Measurements from ENCODE around the gene PELO. TPM values are rescaled to one million over a fixed set of nuclear protein-coding genes. Genes with fewer than 3 reads are reported as not detected.

PELO gene
- polyA plus RNA-seq, 2 of the 4 experiments (the other 2 are of a cell fraction) = 15.6 to 20.1 TPM

DNA sequence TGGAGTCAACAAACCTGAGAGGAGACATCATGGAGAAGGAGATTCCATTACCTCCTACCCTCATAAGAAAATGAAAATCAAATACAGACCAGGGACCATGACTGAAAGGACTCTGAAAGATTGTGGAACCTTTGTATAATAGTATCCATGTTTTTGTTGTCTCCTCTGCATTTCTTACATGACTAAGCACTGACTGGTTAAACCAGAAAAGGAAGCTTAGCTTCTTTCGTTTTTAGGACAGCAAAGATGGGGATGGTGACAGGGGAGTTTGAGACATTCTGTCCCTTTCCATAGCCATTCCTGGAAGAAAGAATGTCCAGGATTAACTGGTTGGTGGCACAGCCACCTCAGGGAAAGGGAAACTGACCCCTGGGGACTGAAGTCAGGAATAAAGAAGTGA, 22.2 kb downstream of the PELO start:
- 23% methylated on average over 1 of the region's 1 CpG for WGBS (ENCODE audit: missing lambda C conversion rate)
- no peak for DNase-seq (ENCODE audit: low read depth in 1 of 2, low spot score in 1 of 2)
- FAIRE-seq = no peak
- ChIA-PET CTCF (interaction anchor here (1.3 to 2.0 kb wide), 3 partner anchors 9 to 17 kb away, joined by 3 to 4 read pairs (median 3); no protein-coding TSS in a partner anchor), POLR2A (interaction anchor here (1.7 kb wide), 1 partner anchor 10 kb away, joined by 5 read pairs; no protein-coding TSS in a partner anchor)
- Histone ChIP-seq H3K4me2 (no peak overlapping the region), H3K27ac (peak overlapping the region; percentile 33 to 39; a peak in 3 of 6 replicates), H3K4me1 (peaks cover 41% of the 10 kb centered on the region), H3K4me3 (no peak overlapping the region), H3K9me3 (no peaks in the 10 kb centered on the region)
- ATAC-seq = peak in 1 of 2 experiments; percentile 38; a peak in 1 of 6 replicates
- TF ChIP-seq, protein P1, sequence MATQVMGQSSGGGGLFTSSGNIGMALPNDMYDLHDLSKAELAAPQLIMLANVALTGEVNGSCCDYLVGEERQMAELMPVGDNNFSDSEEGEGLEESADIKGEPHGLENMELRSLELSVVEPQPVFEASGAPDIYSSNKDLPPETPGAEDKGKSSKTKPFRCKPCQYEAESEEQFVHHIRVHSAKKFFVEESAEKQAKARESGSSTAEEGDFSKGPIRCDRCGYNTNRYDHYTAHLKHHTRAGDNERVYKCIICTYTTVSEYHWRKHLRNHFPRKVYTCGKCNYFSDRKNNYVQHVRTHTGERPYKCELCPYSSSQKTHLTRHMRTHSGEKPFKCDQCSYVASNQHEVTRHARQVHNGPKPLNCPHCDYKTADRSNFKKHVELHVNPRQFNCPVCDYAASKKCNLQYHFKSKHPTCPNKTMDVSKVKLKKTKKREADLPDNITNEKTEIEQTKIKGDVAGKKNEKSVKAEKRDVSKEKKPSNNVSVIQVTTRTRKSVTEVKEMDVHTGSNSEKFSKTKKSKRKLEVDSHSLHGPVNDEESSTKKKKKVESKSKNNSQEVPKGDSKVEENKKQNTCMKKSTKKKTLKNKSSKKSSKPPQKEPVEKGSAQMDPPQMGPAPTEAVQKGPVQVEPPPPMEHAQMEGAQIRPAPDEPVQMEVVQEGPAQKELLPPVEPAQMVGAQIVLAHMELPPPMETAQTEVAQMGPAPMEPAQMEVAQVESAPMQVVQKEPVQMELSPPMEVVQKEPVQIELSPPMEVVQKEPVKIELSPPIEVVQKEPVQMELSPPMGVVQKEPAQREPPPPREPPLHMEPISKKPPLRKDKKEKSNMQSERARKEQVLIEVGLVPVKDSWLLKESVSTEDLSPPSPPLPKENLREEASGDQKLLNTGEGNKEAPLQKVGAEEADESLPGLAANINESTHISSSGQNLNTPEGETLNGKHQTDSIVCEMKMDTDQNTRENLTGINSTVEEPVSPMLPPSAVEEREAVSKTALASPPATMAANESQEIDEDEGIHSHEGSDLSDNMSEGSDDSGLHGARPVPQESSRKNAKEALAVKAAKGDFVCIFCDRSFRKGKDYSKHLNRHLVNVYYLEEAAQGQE (IDR thresholded peaks at IDR 0.05) = no peak
- TF ChIP-seq, protein P2, sequence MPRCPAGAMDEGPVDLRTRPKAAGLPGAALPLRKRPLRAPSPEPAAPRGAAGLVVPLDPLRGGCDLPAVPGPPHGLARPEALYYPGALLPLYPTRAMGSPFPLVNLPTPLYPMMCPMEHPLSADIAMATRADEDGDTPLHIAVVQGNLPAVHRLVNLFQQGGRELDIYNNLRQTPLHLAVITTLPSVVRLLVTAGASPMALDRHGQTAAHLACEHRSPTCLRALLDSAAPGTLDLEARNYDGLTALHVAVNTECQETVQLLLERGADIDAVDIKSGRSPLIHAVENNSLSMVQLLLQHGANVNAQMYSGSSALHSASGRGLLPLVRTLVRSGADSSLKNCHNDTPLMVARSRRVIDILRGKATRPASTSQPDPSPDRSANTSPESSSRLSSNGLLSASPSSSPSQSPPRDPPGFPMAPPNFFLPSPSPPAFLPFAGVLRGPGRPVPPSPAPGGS (IDR thresholded peaks at IDR 0.05) = no peak
- TF ChIP-seq TFCP2L1 (CRISPR knock-in tag; IDR thresholded peaks at IDR 0.05) (no peak), ZC3H11A (IDR thresholded peaks at IDR 0.05) (no peak), BHLHE40 (IDR thresholded peaks at IDR 0.05; ENCODE audit: low read depth, low read length) (no peak), MAZ (IDR thresholded peaks at IDR 0.05; ENCODE audit: borderline replicate concordance, low read depth, low read length) (no peak), CEBPB (IDR thresholded peaks at IDR 0.05) (no peak), POLR2AphosphoS2 (conservative IDR thresholded peaks at IDR 0.05; ENCODE audit: low read length) (no peak), JUNB (IDR thresholded peaks at IDR 0.05) (no peak), TP53 (CRISPR knock-in tag; IDR thresholded peaks at IDR 0.05) (no peak), HOXA7 (CRISPR knock-in tag; IDR thresholded peaks at IDR 0.05) (no peak), ESRRA (IDR thresholded peaks at IDR 0.05; ENCODE audit: borderline replicate concordance, low read length) (no peak), MYC (IDR thresholded peaks at IDR 0.05; ENCODE audit: borderline replicate concordance, low read length) (no peak), EHMT2 (IDR thresholded peaks at IDR 0.05; ENCODE audit: low read depth) (no peak), RARB (CRISPR knock-in tag; IDR thresholded peaks at IDR 0.05) (no peak), MAFK (IDR thresholded peaks at IDR 0.05; ENCODE audit: partially characterized antibody) (no peak), RNF2 (IDR thresholded peaks at IDR 0.05; ENCODE audit: borderline replicate concordance, low read depth) (no peak)
- TF ChIP-seq, protein P3, sequence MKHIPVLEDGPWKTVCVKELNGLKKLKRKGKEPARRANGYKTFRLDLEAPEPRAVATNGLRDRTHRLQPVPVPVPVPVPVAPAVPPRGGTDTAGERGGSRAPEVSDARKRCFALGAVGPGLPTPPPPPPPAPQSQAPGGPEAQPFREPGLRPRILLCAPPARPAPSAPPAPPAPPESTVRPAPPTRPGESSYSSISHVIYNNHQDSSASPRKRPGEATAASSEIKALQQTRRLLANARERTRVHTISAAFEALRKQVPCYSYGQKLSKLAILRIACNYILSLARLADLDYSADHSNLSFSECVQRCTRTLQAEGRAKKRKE (CRISPR knock-in tag; IDR thresholded peaks at IDR 0.05; ENCODE audit: low read depth) = no peak

DNA sequence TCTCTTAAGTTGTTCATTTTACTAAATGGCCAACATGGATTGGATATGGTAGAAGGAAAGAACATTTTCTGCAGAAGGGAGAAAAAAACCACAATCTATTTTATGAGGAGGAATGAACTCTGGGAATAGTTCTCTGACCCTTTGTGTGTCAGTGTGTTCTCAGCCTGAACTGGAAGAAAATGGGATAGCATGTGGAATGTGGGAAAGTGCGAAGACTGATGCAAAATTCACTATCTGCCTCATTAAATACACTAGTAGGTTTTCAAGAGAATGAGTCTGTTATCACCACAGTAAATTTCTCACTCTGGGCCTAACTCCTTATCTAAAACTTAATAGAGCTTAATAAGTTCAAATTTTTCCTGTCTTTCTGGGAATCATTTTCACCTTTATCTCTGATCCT, 22.7 kb downstream of the PELO start:
- peak overlapping the region; percentile 33; the same call in 2 of the 3 replicates for H3K4me2 ChIP-seq
- no peak for ATAC-seq
- 0% methylated on average over 1 of the region's 1 CpG for WGBS (ENCODE audit: missing lambda C conversion rate)
- H3K4me3 ChIP-seq = no peak overlapping the region
- no peaks in the 10 kb centered on the region for H3K9me3 ChIP-seq
- H3K27ac ChIP-seq = peak overlapping the region; percentile 33 to 39; a peak in 3 of 6 replicates
- FAIRE-seq = no peak
- peaks cover 41% of the 10 kb centered on the region for H3K4me1 ChIP-seq
- no peak for DNase-seq (ENCODE audit: low read depth in 1 of 2, low spot score in 1 of 2)
- POLR2A ChIA-PET = interaction anchor here (1.7 kb wide), 1 partner anchor 11 kb away, joined by 5 read pairs; no protein-coding TSS in a partner anchor
- CTCF ChIA-PET = interaction anchor here (1.3 to 2.0 kb wide), 3 partner anchors 10 to 16 kb away, joined by 3 to 4 read pairs (median 3); no protein-coding TSS in a partner anchor
- TF ChIP-seq POLR2A (IDR thresholded peaks at IDR 0.05; ENCODE audit: low read length) (no peak), CHD4 (IDR thresholded peaks at IDR 0.05; ENCODE audit: borderline replicate concordance) (no peak), FOSB (CRISPR knock-in tag; IDR thresholded peaks at IDR 0.05) (no peak), ZSCAN20 (CRISPR knock-in tag; IDR thresholded peaks at IDR 0.05) (no peak), JUNB (IDR thresholded peaks at IDR 0.05) (no peak), NPAS2 (CRISPR knock-in tag; IDR thresholded peaks at IDR 0.05; ENCODE audit: borderline replicate concordance) (no peak), ZFP36 (IDR thresholded peaks at IDR 0.05; ENCODE audit: borderline replicate concordance, partially characterized antibody) (no peak), RNF2 (IDR thresholded peaks at IDR 0.05; ENCODE audit: borderline replicate concordance, low read depth) (no peak), POLR2AphosphoS2 (conservative IDR thresholded peaks at IDR 0.05; ENCODE audit: low read length) (no peak)
- TF ChIP-seq, protein P1 (IDR thresholded peaks at IDR 0.05) = no peak
- TF ChIP-seq, protein P4, sequence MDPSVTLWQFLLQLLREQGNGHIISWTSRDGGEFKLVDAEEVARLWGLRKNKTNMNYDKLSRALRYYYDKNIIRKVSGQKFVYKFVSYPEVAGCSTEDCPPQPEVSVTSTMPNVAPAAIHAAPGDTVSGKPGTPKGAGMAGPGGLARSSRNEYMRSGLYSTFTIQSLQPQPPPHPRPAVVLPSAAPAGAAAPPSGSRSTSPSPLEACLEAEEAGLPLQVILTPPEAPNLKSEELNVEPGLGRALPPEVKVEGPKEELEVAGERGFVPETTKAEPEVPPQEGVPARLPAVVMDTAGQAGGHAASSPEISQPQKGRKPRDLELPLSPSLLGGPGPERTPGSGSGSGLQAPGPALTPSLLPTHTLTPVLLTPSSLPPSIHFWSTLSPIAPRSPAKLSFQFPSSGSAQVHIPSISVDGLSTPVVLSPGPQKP (IDR thresholded peaks at IDR 0.05; ENCODE audit: low read depth, low read length) = no peak
